GM18519 (cell line): ENCODE results near the gene MRPS18B.
"Not testable (repeated sequence)": the region's sequence is repeated elsewhere in the genome, so short reads cannot be mapped to it uniquely, and the experiment has no call there.

Experiments used
- ATAC-seq: cut with Tn5 transposase; IDR thresholded peaks from one replicate; pipeline ENCODE4 v1.9.1; 2021; ENCODE audit warnings: mild to moderate bottlenecking, moderate library complexity; ENCODE audit not compliant: unreplicated experiment, low FRiP score

MRPS18B gene

GRCh38 chr6:30635834-30636233 lies 18.2 kb downstream of the MRPS18B start:
- ATAC-seq = no peak

- ATAC-seq = no peak
These were observed 22.8 kb downstream of the MRPS18B start for GRCh38 chr6:30640481-30640880.

- ATAC-seq = no peak
These were observed 23.4 kb downstream of the MRPS18B start for GRCh38 chr6:30641048-30641447.

GRCh38 chr6:30643656-30644055 lies 26.0 kb downstream of the MRPS18B start:
- ATAC-seq = no peak

- ATAC-seq = no peak
These were observed 27.1 kb downstream of the MRPS18B start for GRCh38 chr6:30644769-30645168.

GRCh38 chr6:30645989-30646388 lies 28.3 kb downstream of the MRPS18B start:
- no peak for ATAC-seq

- no peak for ATAC-seq
These were observed 29.0 kb downstream of the MRPS18B start, which contains the start of gene C6orf136 for GRCh38 chr6:30646450-30647241. Gene C6orf136, plus strand, starts transcription at chr6:30647133. Its CDS starts 99 bp downstream, at chr6:30647232.

- ATAC-seq = no peak
These were observed 29.8 kb downstream of the MRPS18B start for GRCh38 chr6:30647242-30648116.

- ATAC-seq = no peak
These were observed 33.5 kb downstream of the MRPS18B start for GRCh38 chr6:30651143-30651542.

GRCh38 chr6:30654798-30655742 lies 37.4 kb downstream of the MRPS18B start:
- ATAC-seq = no peak

GRCh38 chr6:30655743-30656094 lies 38.1 kb downstream of the MRPS18B start:
- ATAC-seq = no peak

GRCh38 chr6:30656513-30656912 lies 38.9 kb downstream of the MRPS18B start:
- ATAC-seq = no peak

GRCh38 chr6:30657454-30657853 lies 39.8 kb downstream of the MRPS18B start:
- no peak for ATAC-seq

- not testable (repeated sequence) for ATAC-seq
These were observed 40.3 kb downstream of the MRPS18B start for GRCh38 chr6:30657922-30658321.

- ATAC-seq = no peak
These were observed 47.5 kb downstream of the MRPS18B start for GRCh38 chr6:30664994-30665767.

GRCh38 chr6:30666300-30666699 lies 48.7 kb downstream of the MRPS18B start:
- not testable (repeated sequence) for ATAC-seq

- ATAC-seq = no peak
These were observed 53.3 kb downstream of the MRPS18B start for GRCh38 chr6:30670760-30671527.

- no peak for ATAC-seq
These were observed 55.0 kb downstream of the MRPS18B start, which contains the start of gene DHX16 for GRCh38 chr6:30672445-30673253. Gene DHX16, minus strand, starts transcription at chr6:30673006. Its CDS starts 165 bp downstream, at chr6:30672841.
